Keratinocyte (primary cell): ENCODE results near the gene GRB10. TPM values are rescaled to one million over a fixed set of nuclear protein-coding genes. Genes with fewer than 3 reads are reported as not detected.

Experiments
- DNase-seq: peaks from one replicate; pipeline ENCODE4 v3.0.0-alpha.2; 2011; ENCODE audit warnings: low read depth, missing footprints, low spot score
- FAIRE-seq: peaks from 2 replicates; lab custom pipeline; 2011; peaks lifted over from hg19 to GRCh38; lab: Jason Lieb, UNC
- H2AFZ ChIP-seq: 2 replicates; pipeline ENCODE4 v1.6.0; 2012; ENCODE audit warnings: low read length, control low read depth, inconsistent platforms; ENCODE audit not compliant: control insufficient read depth
- H3K27ac ChIP-seq: 2 replicates; pipeline ENCODE4 v1.5.1; 2011; ENCODE audit warnings: low read length; ENCODE audit not compliant: control insufficient read depth, insufficient read depth
- H3K27me3 ChIP-seq: 3 replicates; pipeline ENCODE4 v1.6.0; 2011; ENCODE audit warnings: low read length; ENCODE audit not compliant: control insufficient read depth, insufficient read depth; ENCODE audit errors: extremely low read depth
- H3K36me3 ChIP-seq, 2 experiments: 2 replicates in 1 of 2; 3 replicates in 1 of 2; pipeline ENCODE4 v1.5.1; 2011; ENCODE audit warnings: low read length in 2 of 2, mild to moderate bottlenecking in 1 of 2; ENCODE audit not compliant: control insufficient read depth in 2 of 2, insufficient read depth in 2 of 2; ENCODE audit errors: extremely low read depth in 1 of 2
- H3K4me1 ChIP-seq: 3 replicates; pipeline ENCODE4 v1.5.1; 2011; ENCODE audit warnings: low read length; ENCODE audit not compliant: control insufficient read depth, insufficient read depth; ENCODE audit errors: extremely low read depth
- H3K4me2 ChIP-seq: 3 replicates; pipeline ENCODE4 v1.6.0; 2011; ENCODE audit warnings: low read depth, low read length; ENCODE audit not compliant: control insufficient read depth, insufficient read depth; ENCODE audit errors: extremely low read depth
- H3K4me3 ChIP-seq, 3 experiments: fragments of 200-600 bp in 1 of 3; sonication (generic) in 1 of 3; 2 replicates in 2 of 3; 3 replicates in 1 of 3; pipeline ENCODE4 v1.5.1; 2011 to 2016; ENCODE audit warnings: low read length in 3 of 3, mild to moderate bottlenecking in 3 of 3, control low read depth in 2 of 3, inconsistent platforms in 1 of 3, low read depth in 1 of 3, mixed read lengths in 1 of 3, mixed run types in 1 of 3, moderate library complexity in 1 of 3; ENCODE audit not compliant: control insufficient read depth in 2 of 3, insufficient read depth in 2 of 3; ENCODE audit errors: extremely low read depth in 1 of 3
- H3K79me2 ChIP-seq: 2 replicates; pipeline ENCODE4 v1.6.0; 2012; ENCODE audit warnings: low read length; ENCODE audit not compliant: control insufficient read depth, insufficient read depth
- H3K9ac ChIP-seq: 3 replicates; pipeline ENCODE4 v1.6.0; 2011; ENCODE audit warnings: low read length; ENCODE audit not compliant: control insufficient read depth, insufficient read depth; ENCODE audit errors: extremely low read depth
- H3K9me1 ChIP-seq: 3 replicates; pipeline ENCODE4 v1.6.0; 2011; ENCODE audit warnings: low read length; ENCODE audit not compliant: control insufficient read depth, insufficient read depth; ENCODE audit errors: extremely low read depth
- H3K9me3 ChIP-seq: 2 replicates; pipeline ENCODE4 v1.5.1; 2012; ENCODE audit warnings: low read depth, low read length; ENCODE audit not compliant: control insufficient read depth
- H4K20me1 ChIP-seq: 3 replicates; pipeline ENCODE4 v1.6.0; 2011; ENCODE audit warnings: low read length; ENCODE audit not compliant: control insufficient read depth, insufficient read depth; ENCODE audit errors: extremely low read depth
- CTCF ChIP-seq, 3 experiments: IDR thresholded peaks in 1 of 3; conservative IDR thresholded peaks in 1 of 3; optimal IDR thresholded peaks in 1 of 3; 2 replicates in 2 of 3; 3 replicates in 1 of 3; pipeline versions ENCODE3 to v1.5.1; 2011; ENCODE audit warnings: low read length in 3 of 3, mild to moderate bottlenecking in 3 of 3, moderate library complexity in 2 of 3, control low read depth in 1 of 3, inconsistent platforms in 1 of 3; ENCODE audit not compliant: insufficient read depth in 2 of 3; ENCODE audit errors: extremely low read depth in 1 of 3
- EZH2 ChIP-seq: IDR thresholded peaks from one replicate; pipeline ENCODE4 v1.6.1; 2012; ENCODE audit warnings: inconsistent platforms, mild to moderate bottlenecking, low read length, moderate library complexity
- dilution Hi-C: fragments of 300-500 bp; cut with MboI; formaldehyde crosslinking; loops from one replicate; pipeline ENCODE4 v1.7.0; 2020; ENCODE audit warnings: low sequenced_read_pairs; ENCODE audit not compliant: extremely low pct_ligation_motif_present
- polyA plus RNA-seq, 5 experiments: library from polyadenylated mRNA; depleted of rRNA in 3 of 5; stranded (reverse) in 3 of 5; stranded (forward) in 1 of 5; unstranded in 1 of 5; fragments of >200 nt; gene quantifications; 1 replicate in 1 of 5; 2 replicates in 3 of 5; 3 replicates in 1 of 5; pipeline versions ENCODE4 v1.2.1 to v1.2.3, GENCODE V29; 2011 to 2012; ENCODE audit warnings: missing spikeins in 2 of 5, low read depth in 1 of 5, low replicate concordance in 1 of 5

GRB10 gene
- polyA plus RNA-seq, 1 donor (not counting 4 experiments of a cell fraction or from before 2014, with no cell fraction given), result 4.4 TPM

GRCh38 chr7:50667338-50667737, 115.4 kb downstream of the GRB10 start:
- DNase-seq (no peak), FAIRE-seq (no peak)
- Histone ChIP-seq H3K4me3 (no peak overlapping the region), H3K9me1 (peaks cover 3% of the 10 kb centered on the region), H3K9ac (no peak overlapping the region), H3K36me3 (no peaks in the 10 kb centered on the region), H3K27ac (no peak overlapping the region), H3K4me2 (no peak overlapping the region), H4K20me1 (peaks cover 20% of the 10 kb centered on the region), H3K9me3 (peaks cover 4% of the 10 kb centered on the region), H3K79me2 (no peaks in the 10 kb centered on the region), H3K27me3 (peaks cover 27% of the 10 kb centered on the region), H2AFZ (no peak overlapping the region), H3K4me1 (peaks cover 26% of the 10 kb centered on the region)
- dilution Hi-C loops, result no loop called here
- TF ChIP-seq CTCF (optimal IDR thresholded peaks at IDR 0.05 in 1 of 3, IDR thresholded peaks at IDR 0.05 in 1 of 3, conservative IDR thresholded peaks at IDR 0.05 in 1 of 3; ENCODE audit: extremely low read depth in 1 of 3, insufficient read depth in 2 of 3, low read length in 3 of 3) (no peak), EZH2 (no peak)

- H2AFZ ChIP-seq, result no peak overlapping the region
- H3K9me1 ChIP-seq, result peaks cover 3% of the 10 kb centered on the region
- H3K9ac ChIP-seq, result no peak overlapping the region
- no peak overlapping the region for H3K4me3 ChIP-seq
- DNase-seq (no peak), FAIRE-seq (no peak)
- TF ChIP-seq EZH2, result no peak
- no peak for TF ChIP-seq CTCF (optimal IDR thresholded peaks at IDR 0.05 in 1 of 3, IDR thresholded peaks at IDR 0.05 in 1 of 3, conservative IDR thresholded peaks at IDR 0.05 in 1 of 3; ENCODE audit: extremely low read depth in 1 of 3, insufficient read depth in 2 of 3, low read length in 3 of 3)
- H3K27ac ChIP-seq, result no peak overlapping the region
- H3K4me2 ChIP-seq, result no peak overlapping the region
- H3K27me3 ChIP-seq, result peaks cover 32% of the 10 kb centered on the region
- H3K9me3 ChIP-seq, result peaks cover 1% of the 10 kb centered on the region
- no peaks in the 10 kb centered on the region for H3K36me3 ChIP-seq
- H3K4me1 ChIP-seq, result peaks cover 26% of the 10 kb centered on the region
- H3K79me2 ChIP-seq, result no peaks in the 10 kb centered on the region
- peaks cover 20% of the 10 kb centered on the region for H4K20me1 ChIP-seq
- dilution Hi-C loops, result no loop called here
Observed at GRCh38 chr7:50666124-50666496, 116.6 kb downstream of the GRB10 start.
